Epithelial cell of proximal tubule (primary cell): ENCODE measurements around the gene TPRKB. TPM values are rescaled to one million over a fixed set of nuclear protein-coding genes. Genes with fewer than 3 reads are reported as not detected.

Experiments used
- DNase-seq: peaks from one replicate; pipeline ENCODE4 v3.0.0-alpha.2; 2011; ENCODE audit warnings: low read depth
- H3K4me3 ChIP-seq: 2 replicates; pipeline ENCODE4 v1.5.1; 2011; ENCODE audit warnings: low read depth, mild to moderate bottlenecking, low read length
- total RNA-seq: library from RNA; depleted of rRNA; stranded (reverse); fragments of >200 nt; gene quantifications from 2 replicates; pipeline ENCODE4 v1.2.3, GENCODE V29; 2015
- TF ChIP-seq, protein P1 (sequence below): conservative IDR thresholded peaks from 2 replicates; pipeline ENCODE4 v1.5.1; 2012; ENCODE audit warnings: low read depth, mild to moderate bottlenecking, low read length

TPRKB gene
- total RNA-seq, 1 donor from 2014 or later = 55.2 TPM

DNA sequence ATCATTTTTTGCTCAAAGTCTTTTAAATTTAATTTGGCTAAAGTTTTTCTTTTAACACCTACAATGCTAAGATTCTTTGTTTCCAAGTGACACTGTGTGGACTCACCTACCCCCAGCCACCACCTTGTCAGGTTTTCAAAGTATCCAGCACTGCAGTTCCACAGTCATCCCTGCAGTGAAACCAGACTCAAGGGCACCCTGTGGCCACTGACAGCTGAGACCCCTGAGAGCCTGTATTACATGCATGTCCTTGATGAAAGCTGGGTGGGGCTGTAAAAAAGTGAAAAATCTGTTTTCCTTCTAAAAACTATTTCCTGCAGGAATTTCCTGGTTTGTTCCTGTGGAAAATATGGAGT is 19.9 kb downstream of the TPRKB start:
- DNase-seq = no peak
- no peak overlapping the region for H3K4me3 ChIP-seq
- TF ChIP-seq, protein P1, sequence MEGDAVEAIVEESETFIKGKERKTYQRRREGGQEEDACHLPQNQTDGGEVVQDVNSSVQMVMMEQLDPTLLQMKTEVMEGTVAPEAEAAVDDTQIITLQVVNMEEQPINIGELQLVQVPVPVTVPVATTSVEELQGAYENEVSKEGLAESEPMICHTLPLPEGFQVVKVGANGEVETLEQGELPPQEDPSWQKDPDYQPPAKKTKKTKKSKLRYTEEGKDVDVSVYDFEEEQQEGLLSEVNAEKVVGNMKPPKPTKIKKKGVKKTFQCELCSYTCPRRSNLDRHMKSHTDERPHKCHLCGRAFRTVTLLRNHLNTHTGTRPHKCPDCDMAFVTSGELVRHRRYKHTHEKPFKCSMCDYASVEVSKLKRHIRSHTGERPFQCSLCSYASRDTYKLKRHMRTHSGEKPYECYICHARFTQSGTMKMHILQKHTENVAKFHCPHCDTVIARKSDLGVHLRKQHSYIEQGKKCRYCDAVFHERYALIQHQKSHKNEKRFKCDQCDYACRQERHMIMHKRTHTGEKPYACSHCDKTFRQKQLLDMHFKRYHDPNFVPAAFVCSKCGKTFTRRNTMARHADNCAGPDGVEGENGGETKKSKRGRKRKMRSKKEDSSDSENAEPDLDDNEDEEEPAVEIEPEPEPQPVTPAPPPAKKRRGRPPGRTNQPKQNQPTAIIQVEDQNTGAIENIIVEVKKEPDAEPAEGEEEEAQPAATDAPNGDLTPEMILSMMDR = no peak

DNA sequence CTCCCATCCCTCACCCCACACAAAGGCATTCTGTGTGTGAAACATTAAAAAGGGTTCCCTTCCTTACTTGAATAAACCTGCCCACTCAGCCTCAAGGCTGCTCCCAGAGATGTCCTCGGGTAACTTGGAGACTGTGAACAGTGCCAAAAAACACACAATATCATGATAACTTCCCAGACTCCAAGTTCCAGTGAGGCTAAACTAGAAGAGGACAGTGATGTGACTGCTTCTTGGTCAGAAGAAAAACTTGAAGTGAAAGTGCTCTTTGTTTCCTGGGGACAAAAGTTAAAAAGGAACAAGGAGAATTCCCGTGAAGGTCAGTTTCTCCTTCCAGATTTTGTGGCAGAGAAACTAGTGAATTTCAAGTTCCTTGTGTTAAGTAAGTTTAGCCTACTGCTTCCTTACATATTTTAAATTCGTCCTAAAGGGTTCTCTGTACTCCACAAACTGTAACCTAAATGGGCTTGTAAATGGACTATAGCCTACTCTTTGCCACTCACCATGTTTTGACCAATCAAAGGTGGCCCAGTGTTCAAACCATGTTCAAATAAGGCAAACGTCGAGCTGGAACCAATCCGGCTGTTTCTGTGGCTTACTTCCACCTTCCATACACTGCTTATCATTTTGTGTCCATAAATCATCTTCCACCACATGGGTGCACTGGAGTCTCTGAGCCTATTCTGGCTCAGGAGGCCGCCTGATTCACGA is 20.4 kb downstream of the TPRKB start:
- DNase-seq = no peak
- TF ChIP-seq, protein P1 = no peak

DNA sequence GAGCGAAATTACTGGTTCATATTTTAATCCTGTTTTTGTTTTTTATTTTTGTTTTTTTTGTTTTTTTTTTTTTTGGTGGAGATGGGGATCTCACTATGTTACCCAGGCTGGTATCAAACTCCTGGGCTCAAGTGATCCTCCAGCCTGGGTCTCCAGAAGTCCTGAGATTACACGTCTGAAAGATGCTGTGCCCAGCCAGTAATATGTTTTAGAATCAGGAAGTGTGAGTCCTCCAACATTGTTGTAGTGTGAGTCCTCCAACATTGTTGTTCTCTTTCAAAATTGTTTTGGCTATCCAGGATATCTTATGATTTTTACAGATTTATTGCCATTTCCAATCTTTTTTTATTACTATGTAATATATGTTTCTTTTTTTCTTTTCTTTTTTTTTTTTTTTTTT is 23.1 kb downstream of the TPRKB start:
- H3K4me3 ChIP-seq = no peak overlapping the region
- DNase-seq = no peak
- TF ChIP-seq, protein P1 = no peak

More for the DNA sequence above, 20.4 kb downstream of the TPRKB start:
- no peak overlapping the region for H3K4me3 ChIP-seq

DNA sequence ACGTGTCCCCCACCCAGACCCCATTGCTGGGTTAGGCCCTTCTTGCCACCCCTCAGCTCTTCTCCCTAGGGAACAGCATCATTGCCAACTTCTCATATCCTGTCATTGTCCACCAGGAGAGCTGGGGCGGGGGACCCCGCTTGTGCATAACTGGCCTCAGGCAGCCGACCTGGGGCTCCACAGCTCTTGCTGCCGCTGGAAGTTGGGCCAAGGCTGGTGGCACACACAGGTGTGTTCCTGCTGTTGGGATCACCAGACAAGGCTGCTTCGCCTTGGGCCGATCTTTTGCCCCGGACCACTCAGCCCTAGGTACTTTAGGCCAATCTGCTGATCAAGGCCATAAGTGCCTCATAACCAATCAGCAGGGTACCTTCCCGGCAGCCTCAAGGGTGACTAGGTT is 28.6 kb downstream of the TPRKB start:
- DNase-seq = no peak
- TF ChIP-seq, protein P1 = no peak
- no peak overlapping the region for H3K4me3 ChIP-seq

DNA sequence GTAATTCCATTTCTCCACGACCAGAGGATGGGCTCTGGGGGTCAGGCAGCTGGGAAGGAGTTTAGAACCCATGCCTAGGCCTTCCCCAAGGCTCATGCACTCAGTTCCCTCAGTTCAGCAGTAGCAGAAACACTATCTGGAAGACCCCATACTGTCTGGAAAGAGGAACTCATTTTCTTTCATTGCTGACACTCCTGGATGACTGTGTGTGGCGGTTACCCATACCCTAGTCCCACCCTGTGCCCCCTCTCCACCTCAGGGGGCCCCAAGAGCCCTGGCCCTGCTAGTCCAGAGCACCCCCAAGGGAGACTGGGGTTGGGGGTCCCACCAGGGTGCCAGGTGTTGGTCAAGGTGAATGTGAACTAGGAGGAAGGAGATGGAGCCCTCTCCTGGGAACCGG is 29.5 kb downstream of the TPRKB start:
- TF ChIP-seq, protein P1 = no peak
- no peak overlapping the region for H3K4me3 ChIP-seq
- DNase-seq = no peak

DNA sequence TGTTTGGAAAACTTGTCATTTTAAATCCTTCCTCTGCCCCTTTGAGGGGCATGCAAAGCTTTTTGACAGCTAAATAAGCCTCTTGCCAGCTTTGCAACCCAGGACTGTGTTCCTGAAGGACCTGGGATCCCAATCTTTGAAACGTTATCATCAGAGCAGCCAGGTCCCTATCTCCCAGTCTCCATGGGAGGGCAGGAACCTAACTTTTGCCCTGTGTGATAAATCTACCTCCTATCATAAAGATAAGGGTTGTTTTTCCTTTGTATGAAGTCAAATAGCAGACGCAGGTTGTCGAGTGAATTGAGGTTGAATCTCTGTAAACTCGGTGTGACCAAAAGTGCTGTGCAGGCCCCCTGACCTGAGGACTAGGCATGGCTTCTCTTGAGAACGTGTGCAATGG is 30.1 kb downstream of the TPRKB start:
- TF ChIP-seq, protein P1 = no peak
- no peak overlapping the region for H3K4me3 ChIP-seq
- no peak for DNase-seq

DNA sequence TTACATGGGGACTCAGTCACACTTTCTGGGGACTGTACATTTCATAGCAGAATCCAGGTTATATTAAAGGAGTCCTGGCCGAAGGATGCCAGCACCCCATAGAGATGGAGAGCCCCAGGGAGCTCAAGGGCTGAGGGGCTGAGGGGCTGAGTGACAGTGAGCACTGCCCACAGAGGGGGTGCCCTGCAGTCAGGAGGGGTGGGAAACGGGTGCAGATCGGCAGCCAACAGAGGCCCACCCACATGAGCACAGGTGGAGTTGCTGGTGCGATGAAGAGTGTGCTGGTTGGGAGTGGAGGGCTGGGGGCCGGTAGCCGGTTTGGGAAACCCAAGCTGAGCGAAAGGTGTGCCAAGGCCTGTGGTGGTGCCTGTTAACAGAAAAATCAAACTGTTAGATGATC is 32.1 kb downstream of the TPRKB start:
- no peak overlapping the region for H3K4me3 ChIP-seq
- TF ChIP-seq, protein P1 = no peak
- DNase-seq = no peak
